HCT116 (cell line): ENCODE results near the gene NBAS. TPM values are rescaled to one million over a fixed set of nuclear protein-coding genes. Genes with fewer than 3 reads are reported as not detected.

Experiments used
- ATAC-seq: fragments of 200-7000 bp; cut with Tn5 transposase; 2 replicates; pipeline ENCODE4 v1.9.1; 2020; ENCODE audit warnings: mild to moderate bottlenecking, moderate library complexity
- BruUV-seq: library from RNA; stranded (reverse); fragments of 400-500 nt; replicated peaks from 2 replicates; lab custom pipeline; 2021; lab: Mats Ljungman, UMichigan
- CTCF ChIA-PET: fragments of 300-600 bp; sonication (Branson Sonifier 250); formaldehyde crosslinking; loops from one replicate; lab custom pipeline; 2021; ENCODE audit warnings: antibody characterized with exemption; lab: Charles Lee
- POLR2A ChIA-PET: fragments of 300-600, 350-600 bp; sonication (Branson Sonifier 250); formaldehyde crosslinking; loops from one replicate; lab custom pipeline; 2021; ENCODE audit warnings: antibody characterized with exemption; lab: Charles Lee
- RAD21 ChIA-PET, 2 experiments: fragments of 300-600 bp; sonication (Branson Sonifier 250); formaldehyde crosslinking; loops; one replicate each; lab custom pipeline; 2023; ENCODE audit warnings: low total read pairs in 2 of 2; ENCODE audit not compliant: uncharacterized antibody in 2 of 2, unreplicated experiment in 2 of 2, low non-redundant PET in 1 of 2; lab: Charles Lee
- DNase-seq: peaks from one replicate; pipeline ENCODE4 v3.0.0-alpha.2; 2010; ENCODE audit warnings: low read depth, low spot score
- H2AFZ ChIP-seq: fragments of 200-600 bp; shearing (Covaris generic), sonication (generic); 2 replicates; pipeline ENCODE4 v1.6.1; 2017; ENCODE audit warnings: low read depth, mixed run types, mixed read lengths, antibody characterized with exemption, low read length; ENCODE audit not compliant: poor library complexity, severe bottlenecking
- H3K27ac ChIP-seq: 2 replicates; pipeline ENCODE4 v1.5.1; 2012; ENCODE audit warnings: low read depth, low read length
- H3K27me3 ChIP-seq: fragments of 200-600 bp; sonication (generic); 2 replicates; pipeline ENCODE4 v1.6.1; 2016; ENCODE audit warnings: mixed run types, low read length, mixed read lengths; ENCODE audit not compliant: insufficient read depth
- H3K36me3 ChIP-seq, 2 experiments: fragments of 200-500 bp in 1 of 2; fragments of 200-600 bp in 1 of 2; sonication (Bioruptor generic) in 1 of 2; sonication (generic) in 1 of 2; 2 replicates each; pipeline versions ENCODE4 v1.5.1 to v1.6.1; 2014 to 2016; ENCODE audit warnings: low read length in 2 of 2, inconsistent platforms in 1 of 2, mixed read lengths in 1 of 2, mixed run types in 1 of 2; ENCODE audit not compliant: insufficient read depth in 2 of 2, control insufficient read depth in 1 of 2
- H3K4me1 ChIP-seq, 2 experiments: fragments of 200-600 bp in 1 of 2; sonication (generic) in 1 of 2; 2 replicates each; pipeline versions ENCODE4 v1.5.1 to v1.6.1; 2012 to 2017; ENCODE audit warnings: low read length in 2 of 2, inconsistent platforms in 1 of 2, mild to moderate bottlenecking in 1 of 2, mixed read lengths in 1 of 2, mixed run types in 1 of 2, moderate library complexity in 1 of 2; ENCODE audit not compliant: insufficient read depth in 2 of 2, control insufficient read depth in 1 of 2
- H3K4me2 ChIP-seq: fragments of 200-600 bp; sonication (generic); 2 replicates; pipeline ENCODE4 v1.6.1; 2017; ENCODE audit warnings: mixed run types, low read length, mixed read lengths
- H3K4me3 ChIP-seq, 2 experiments: fragments of 200-600 bp in 1 of 2; sonication (generic) in 1 of 2; replicated peaks in 1 of 2; 2 replicates each; pipeline ENCODE4 v1.5.1; 2011 to 2016; ENCODE audit warnings: low read length in 2 of 2, control low read depth in 1 of 2, low read depth in 1 of 2, mild to moderate bottlenecking in 1 of 2, mixed read lengths in 1 of 2, mixed run types in 1 of 2
- H3K79me2 ChIP-seq: fragments of 200-600 bp; sonication (generic); 2 replicates; pipeline ENCODE4 v1.6.1; 2017; ENCODE audit warnings: mild to moderate bottlenecking, mixed run types, low read length, moderate library complexity, mixed read lengths; ENCODE audit not compliant: insufficient read depth
- H3K9ac ChIP-seq: fragments of 200-600 bp; sonication (generic); 2 replicates; pipeline ENCODE4 v1.6.1; 2016; ENCODE audit warnings: low read length, mixed read lengths
- H3K9me2 ChIP-seq: fragments of 200-600 bp; sonication (generic), shearing (Covaris generic); 2 replicates; pipeline ENCODE4 v1.6.1; 2017; ENCODE audit warnings: mixed run types, mild to moderate bottlenecking, moderate library complexity; ENCODE audit not compliant: insufficient read depth
- H3K9me3 ChIP-seq, 2 experiments: fragments of 200-500 bp in 1 of 2; fragments of 200-600 bp in 1 of 2; sonication (Bioruptor generic) in 1 of 2; sonication (generic) in 1 of 2; 2 replicates each; pipeline ENCODE4 v1.6.1; 2014 to 2017; ENCODE audit warnings: low read length in 2 of 2, mixed read lengths in 2 of 2, inconsistent platforms in 1 of 2, low read depth in 1 of 2, mild to moderate bottlenecking in 1 of 2, mixed run types in 1 of 2, moderate library complexity in 1 of 2; ENCODE audit not compliant: control insufficient read depth in 1 of 2, insufficient read depth in 1 of 2
- H4K20me1 ChIP-seq: fragments of 200-600 bp; sonication (generic), shearing (Covaris generic); 2 replicates; pipeline ENCODE4 v1.6.1; 2017; ENCODE audit warnings: mixed run types, mild to moderate bottlenecking, moderate library complexity; ENCODE audit not compliant: insufficient read depth
- CBX3 ChIP-seq: IDR thresholded peaks from 2 replicates; pipeline ENCODE4 v1.6.1; 2012; ENCODE audit warnings: low read depth
- CEBPB ChIP-seq: IDR thresholded peaks from 2 replicates; pipeline ENCODE4 v1.6.1; 2012; ENCODE audit warnings: low read depth
- EGR1 ChIP-seq: IDR thresholded peaks from 2 replicates; pipeline ENCODE4 v1.6.1; 2012; ENCODE audit warnings: low read depth
- ELF1 ChIP-seq: IDR thresholded peaks from 2 replicates; pipeline ENCODE4 v1.6.1; 2012; ENCODE audit warnings: low read depth, borderline replicate concordance
- EZH2 ChIP-seq: fragments of 200-600 bp; sonication (generic); IDR thresholded peaks from 2 replicates; pipeline ENCODE4 v1.6.1; 2017; ENCODE audit warnings: antibody characterized with exemption, mixed run types
- EZH2phosphoT487 ChIP-seq: fragments of 200-600 bp; IDR thresholded peaks from 2 replicates; pipeline ENCODE4 v1.6.1; 2018; ENCODE audit warnings: antibody characterized with exemption, borderline replicate concordance
- FOSL1 ChIP-seq: IDR thresholded peaks from 2 replicates; pipeline ENCODE4 v1.6.1; 2012; ENCODE audit warnings: low read depth
- JUND ChIP-seq: IDR thresholded peaks from 2 replicates; pipeline ENCODE4 v1.6.1; 2012
- POLR2AphosphoS5 ChIP-seq: IDR thresholded peaks from 2 replicates; pipeline ENCODE4 v1.6.1; 2011; ENCODE audit warnings: mild to moderate bottlenecking, low read depth, low read length, moderate library complexity
- RAD21 ChIP-seq: IDR thresholded peaks from 2 replicates; pipeline ENCODE4 v1.6.1; 2012; ENCODE audit warnings: low read depth, mild to moderate bottlenecking
- SIN3A ChIP-seq: IDR thresholded peaks from 2 replicates; pipeline ENCODE4 v1.6.1; 2012; ENCODE audit warnings: low read depth
- SP1 ChIP-seq: IDR thresholded peaks from 2 replicates; pipeline ENCODE4 v1.6.1; 2012; ENCODE audit warnings: low read depth
- SRF ChIP-seq: IDR thresholded peaks from 2 replicates; pipeline ENCODE4 v1.6.1; 2012; ENCODE audit warnings: low read depth
- TCF7L2 ChIP-seq: IDR thresholded peaks from 2 replicates; pipeline ENCODE4 v1.7.0; 2011; ENCODE audit warnings: borderline replicate concordance, inconsistent platforms; ENCODE audit not compliant: insufficient read depth, insufficient read length; ENCODE audit errors: extremely low read depth
- ZFX ChIP-seq: fragments of 450-650 bp; IDR thresholded peaks from 2 replicates; pipeline ENCODE4 v1.6.1; 2017
- ZNF274 ChIP-seq: fragments of 200-500 bp; sonication (Bioruptor generic); IDR thresholded peaks from 2 replicates; pipeline ENCODE4 v1.6.1; 2014; ENCODE audit warnings: mild to moderate bottlenecking, low read depth, low read length, inconsistent platforms
- intact Hi-C: fragments of 100-400 bp; cut with micrococcal nuclease; formaldehyde crosslinking; loops from 2 replicates; pipeline ENCODE4 v1.10.0; 2022
- total RNA-seq: library from RNA; stranded (reverse); gene quantifications from one replicate; pipeline ENCODE4 v1.2.1, GENCODE V29; 2021; ENCODE audit not compliant: unreplicated experiment
- TF ChIP-seq, protein P1 (sequence below), 3 experiments: fragments of 200-600 bp in 1 of 3; sonication (generic) in 1 of 3; IDR thresholded peaks in 2 of 3; conservative IDR thresholded peaks in 1 of 3; 2 replicates each; pipeline ENCODE4 v1.5.1; 2012 to 2017; ENCODE audit warnings: low read depth in 2 of 3, low read length in 2 of 3, antibody characterized with exemption in 1 of 3, borderline replicate concordance in 1 of 3, control low read depth in 1 of 3, mild to moderate bottlenecking in 1 of 3, mixed read lengths in 1 of 3, mixed run types in 1 of 3, moderate library complexity in 1 of 3; ENCODE audit not compliant: insufficient read depth in 1 of 3
- TF ChIP-seq, protein P2 (sequence below): IDR thresholded peaks from 2 replicates; pipeline ENCODE4 v1.6.1; 2011; ENCODE audit warnings: mild to moderate bottlenecking, low read length, moderate library complexity; ENCODE audit not compliant: insufficient replicate concordance; ENCODE audit errors: extremely low read depth
- TF ChIP-seq, protein P3 (sequence below): IDR thresholded peaks from 2 replicates; pipeline ENCODE4 v1.6.1; 2012

NBAS gene
- total RNA-seq, 1 experiment from 2014 or later = 32.8 TPM

- Histone ChIP-seq H3K9me2 (no peaks in the 10 kb centered on the region), H3K27ac (no peak overlapping the region)
- peak; percentile 80 for ATAC-seq
Measured at GRCh38 chr2:15117409-15118050, 443.6 kb downstream of the NBAS start.

More at GRCh38 chr2:15117409-15118050, 443.6 kb downstream of the NBAS start:
- Histone ChIP-seq H4K20me1 (no peaks in the 10 kb centered on the region), H3K27me3 (no peaks in the 10 kb centered on the region), H2AFZ (no peak overlapping the region), H3K79me2 (no peaks in the 10 kb centered on the region), H3K9me3 (no peaks in the 10 kb centered on the region), H3K9ac (no peak overlapping the region), H3K4me3 (no peak overlapping the region), H3K4me1 (no peaks in the 10 kb centered on the region), H3K4me2 (no peak overlapping the region), H3K36me3 (no peaks in the 10 kb centered on the region)
- ChIA-PET CTCF (no interaction called here), RAD21 (no interaction called here), POLR2A (no interaction called here)
- intact Hi-C loops = no loop called here
- DNase-seq = no peak
- no TSS peak for BruUV-seq
- TF ChIP-seq, protein P1, sequence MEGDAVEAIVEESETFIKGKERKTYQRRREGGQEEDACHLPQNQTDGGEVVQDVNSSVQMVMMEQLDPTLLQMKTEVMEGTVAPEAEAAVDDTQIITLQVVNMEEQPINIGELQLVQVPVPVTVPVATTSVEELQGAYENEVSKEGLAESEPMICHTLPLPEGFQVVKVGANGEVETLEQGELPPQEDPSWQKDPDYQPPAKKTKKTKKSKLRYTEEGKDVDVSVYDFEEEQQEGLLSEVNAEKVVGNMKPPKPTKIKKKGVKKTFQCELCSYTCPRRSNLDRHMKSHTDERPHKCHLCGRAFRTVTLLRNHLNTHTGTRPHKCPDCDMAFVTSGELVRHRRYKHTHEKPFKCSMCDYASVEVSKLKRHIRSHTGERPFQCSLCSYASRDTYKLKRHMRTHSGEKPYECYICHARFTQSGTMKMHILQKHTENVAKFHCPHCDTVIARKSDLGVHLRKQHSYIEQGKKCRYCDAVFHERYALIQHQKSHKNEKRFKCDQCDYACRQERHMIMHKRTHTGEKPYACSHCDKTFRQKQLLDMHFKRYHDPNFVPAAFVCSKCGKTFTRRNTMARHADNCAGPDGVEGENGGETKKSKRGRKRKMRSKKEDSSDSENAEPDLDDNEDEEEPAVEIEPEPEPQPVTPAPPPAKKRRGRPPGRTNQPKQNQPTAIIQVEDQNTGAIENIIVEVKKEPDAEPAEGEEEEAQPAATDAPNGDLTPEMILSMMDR (IDR thresholded peaks at IDR 0.05 in 2 of 3, conservative IDR thresholded peaks at IDR 0.05 in 1 of 3; ENCODE audit: borderline replicate concordance in 1 of 3, insufficient read depth in 1 of 3, low read depth in 2 of 3, low read length in 2 of 3) = no peak
- TF ChIP-seq TCF7L2 (no peak), SIN3A (no peak), SP1 (no peak), EGR1 (no peak), ZNF274 (no peak), RAD21 (no peak), EZH2phosphoT487 (no peak), SRF (no peak), CEBPB (no peak), CBX3 (no peak), POLR2AphosphoS5 (no peak), ZFX (no peak), JUND (no peak), FOSL1 (no peak), EZH2 (no peak), ELF1 (no peak)
- TF ChIP-seq, protein P2, sequence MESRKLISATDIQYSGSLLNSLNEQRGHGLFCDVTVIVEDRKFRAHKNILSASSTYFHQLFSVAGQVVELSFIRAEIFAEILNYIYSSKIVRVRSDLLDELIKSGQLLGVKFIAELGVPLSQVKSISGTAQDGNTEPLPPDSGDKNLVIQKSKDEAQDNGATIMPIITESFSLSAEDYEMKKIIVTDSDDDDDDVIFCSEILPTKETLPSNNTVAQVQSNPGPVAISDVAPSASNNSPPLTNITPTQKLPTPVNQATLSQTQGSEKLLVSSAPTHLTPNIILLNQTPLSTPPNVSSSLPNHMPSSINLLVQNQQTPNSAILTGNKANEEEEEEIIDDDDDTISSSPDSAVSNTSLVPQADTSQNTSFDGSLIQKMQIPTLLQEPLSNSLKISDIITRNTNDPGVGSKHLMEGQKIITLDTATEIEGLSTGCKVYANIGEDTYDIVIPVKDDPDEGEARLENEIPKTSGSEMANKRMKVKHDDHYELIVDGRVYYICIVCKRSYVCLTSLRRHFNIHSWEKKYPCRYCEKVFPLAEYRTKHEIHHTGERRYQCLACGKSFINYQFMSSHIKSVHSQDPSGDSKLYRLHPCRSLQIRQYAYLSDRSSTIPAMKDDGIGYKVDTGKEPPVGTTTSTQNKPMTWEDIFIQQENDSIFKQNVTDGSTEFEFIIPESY = no peak
- TF ChIP-seq, protein P3, sequence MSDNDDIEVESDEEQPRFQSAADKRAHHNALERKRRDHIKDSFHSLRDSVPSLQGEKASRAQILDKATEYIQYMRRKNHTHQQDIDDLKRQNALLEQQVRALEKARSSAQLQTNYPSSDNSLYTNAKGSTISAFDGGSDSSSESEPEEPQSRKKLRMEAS = no peak
